ENCODE measurements around the gene DEFB124.
"Not testable (repeated sequence)": the region's sequence is repeated elsewhere in the genome, so short reads cannot be mapped to it uniquely, and the experiment has no call there.

The DEFB124 gene

DNA sequence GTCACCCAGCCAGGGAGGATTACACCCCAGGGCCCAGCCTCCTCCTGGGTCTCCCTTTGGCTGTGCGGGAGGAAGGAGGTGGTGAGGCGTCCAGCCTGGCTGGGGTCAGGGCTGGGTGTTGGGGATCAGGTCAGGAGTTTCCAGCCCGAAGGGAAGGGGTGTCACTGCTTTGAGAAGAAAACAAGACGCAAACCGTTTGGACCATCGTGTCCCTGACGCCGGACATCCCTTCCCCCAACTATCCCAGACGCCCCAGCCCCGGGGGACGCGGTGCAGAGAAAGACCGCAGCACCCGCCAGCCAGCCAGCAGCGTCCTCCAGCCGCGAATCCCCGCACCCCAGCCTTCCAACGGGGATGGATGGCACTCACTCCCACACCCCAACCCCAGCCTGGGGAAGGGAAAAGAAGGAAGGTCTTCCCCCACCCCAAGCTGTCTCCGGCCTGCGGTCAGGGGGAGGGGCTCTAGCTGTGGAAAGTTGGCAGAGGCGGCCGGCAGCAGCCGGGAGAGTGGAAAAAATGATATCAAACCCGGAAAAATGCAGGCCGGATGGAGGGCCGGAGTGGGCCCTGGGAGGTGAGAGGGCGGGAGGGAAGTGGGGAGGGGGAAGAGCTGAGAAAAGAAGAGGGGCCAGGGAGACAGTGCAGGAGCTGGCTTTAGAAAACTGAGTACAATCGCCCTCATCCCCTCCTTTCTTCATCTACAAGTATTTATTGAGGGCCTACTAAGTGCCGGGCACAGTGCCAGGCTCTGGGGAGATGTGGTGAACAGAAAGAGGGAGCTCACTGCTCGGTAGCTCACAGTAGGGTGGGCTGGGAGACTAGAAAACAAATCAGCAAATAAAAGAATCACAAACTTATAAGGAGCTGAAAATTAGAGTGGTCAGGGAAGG is 10.8 kb upstream of the DEFB124 start:
- DNase-seq, result no peak

GRCh38 chr20:31484001-31484400 is 9.1 kb upstream of the DEFB124 start:
- no peak for DNase-seq

GRCh38 chr20:31476643-31477215 is 1.8 kb upstream of the DEFB124 start:
- DNase-seq, result no peak

- DNase-seq, result no peak
Measured at GRCh38 chr20:31476294-31476585, 1.3 kb upstream of the DEFB124 start.

GRCh38 chr20:31475472-31476293 is 756 bp upstream of the DEFB124 start:
- no peak for DNase-seq

DNA sequence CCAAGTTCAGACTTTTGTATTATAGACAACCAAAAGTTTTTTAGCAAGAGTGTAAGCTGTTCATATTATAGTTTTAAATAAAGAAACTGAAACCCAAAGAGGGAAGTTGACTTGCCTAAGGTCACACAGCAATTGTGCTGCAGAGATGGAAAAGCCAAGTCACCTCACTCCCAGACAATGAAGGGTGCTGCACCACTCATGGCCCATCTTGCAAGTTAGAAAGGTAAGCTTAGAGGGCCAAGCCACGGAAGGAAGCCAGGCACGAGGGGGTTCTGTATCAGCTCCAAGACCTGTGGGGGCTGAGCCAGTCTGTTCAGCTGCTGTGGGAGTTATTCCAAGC is 860 bp downstream of the DEFB124 start:
- no peak for DNase-seq

- DNase-seq, result no peak
Measured at GRCh38 chr20:31473331-31474096, 1.4 kb downstream of the DEFB124 start.

DNA sequence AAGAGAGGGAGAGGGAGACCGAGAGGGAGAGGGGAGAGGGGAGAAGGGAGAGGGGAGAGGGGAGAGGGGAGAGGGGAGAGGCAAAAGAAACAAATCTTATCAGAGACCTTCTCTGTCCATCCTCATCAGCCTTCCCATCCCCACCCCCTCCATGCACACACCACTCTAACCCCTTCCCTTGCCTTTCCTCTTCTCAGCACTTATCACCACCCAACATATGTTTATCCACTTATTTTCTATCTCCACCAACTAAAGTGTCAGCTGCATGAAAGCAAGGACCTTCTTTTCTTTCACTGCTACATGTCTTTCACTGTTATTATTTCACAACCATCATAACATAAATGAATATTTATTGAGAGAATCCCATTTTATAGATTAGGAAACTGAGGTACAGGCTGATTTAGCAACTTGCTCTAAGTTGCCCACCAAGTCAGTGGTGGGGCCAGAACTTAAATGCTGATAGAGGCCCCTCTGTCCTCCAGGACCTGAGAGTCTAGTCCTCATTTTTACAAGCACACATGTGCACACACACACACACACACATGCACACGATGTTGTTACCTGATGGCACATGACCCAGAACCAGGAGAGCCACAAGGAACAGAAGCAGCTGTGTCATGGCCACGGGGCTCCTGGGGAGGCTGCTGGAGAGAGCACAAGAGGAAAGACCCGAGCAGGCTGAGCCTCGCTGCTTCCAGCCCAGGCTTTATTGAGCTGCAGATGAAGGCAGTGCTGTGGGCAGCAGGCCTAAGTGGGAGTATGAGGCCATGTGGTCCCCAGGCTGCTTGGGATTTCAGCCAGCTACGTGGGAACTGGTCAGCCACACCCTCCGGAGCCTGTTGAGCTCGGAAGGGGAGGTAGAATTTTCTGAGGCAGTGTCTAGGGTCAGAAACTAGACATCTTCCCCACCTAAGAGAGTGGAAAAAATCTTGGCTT is 2.3 kb downstream of the DEFB124 start:
- DNase-seq, result no peak

- DNase-seq, result not testable (repeated sequence)
Measured at GRCh38 chr20:31470946-31471345, 4.0 kb downstream of the DEFB124 start.

DNA sequence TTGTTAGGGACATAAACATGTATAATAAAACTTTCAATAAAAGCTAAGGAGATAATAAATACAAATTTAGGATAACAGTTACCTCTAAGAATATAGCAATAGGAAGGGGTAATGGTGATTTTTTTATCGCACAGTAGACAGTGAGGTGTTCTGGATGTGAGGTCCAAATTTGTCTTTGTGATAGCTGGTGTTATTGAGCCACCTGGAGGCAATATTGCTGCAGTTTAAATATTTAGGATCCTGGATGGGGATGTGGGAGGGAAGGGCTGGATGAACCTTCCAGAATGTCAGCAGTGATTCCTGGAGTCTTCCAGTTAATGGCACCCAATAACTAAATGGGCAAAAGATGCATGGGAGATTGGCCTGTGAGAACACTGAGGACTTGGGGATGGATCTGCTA is 20.6 kb downstream of the DEFB124 start:
- no peak for DNase-seq

GRCh38 chr20:31452575-31452974 is 22.4 kb downstream of the DEFB124 start:
- no peak for DNase-seq

GRCh38 chr20:31449511-31450414 is 25.2 kb downstream of the DEFB124 start:
- no peak for DNase-seq

DNA sequence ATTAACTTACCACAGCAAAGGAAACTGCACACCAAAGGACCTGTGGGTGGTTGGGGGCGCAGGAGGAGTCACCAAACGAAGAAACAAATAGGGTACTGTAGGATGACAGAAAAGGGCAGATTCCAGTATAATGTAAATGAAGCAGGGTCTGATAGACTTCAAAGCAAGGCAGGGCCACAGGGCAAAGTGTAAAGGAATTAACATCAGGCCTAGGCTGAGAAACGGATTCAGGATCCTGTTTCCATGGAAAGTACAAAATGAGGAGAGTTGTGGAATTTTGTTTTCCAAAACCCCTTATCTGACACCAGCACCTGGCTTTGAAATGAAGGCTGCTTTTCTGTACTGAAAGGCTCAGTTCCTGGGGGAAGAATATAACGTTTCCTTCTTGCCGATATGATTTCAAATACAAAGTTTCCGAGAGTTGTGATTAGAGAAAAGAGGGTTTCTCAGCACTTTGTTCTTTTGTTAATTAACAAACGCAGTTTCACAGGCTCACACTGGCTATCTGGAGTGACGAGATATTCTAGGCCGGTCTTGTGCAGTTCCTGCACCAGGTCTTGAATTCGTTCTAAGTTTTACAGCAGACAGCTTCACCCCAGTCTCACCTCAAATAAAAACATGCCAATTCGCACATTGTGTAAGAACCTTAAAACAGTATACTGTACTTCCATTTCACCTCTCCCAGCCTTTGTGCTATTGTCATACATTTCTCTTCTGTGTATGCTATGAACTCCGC is 28.7 kb downstream of the DEFB124 start:
- DNase-seq, result no peak

DNA sequence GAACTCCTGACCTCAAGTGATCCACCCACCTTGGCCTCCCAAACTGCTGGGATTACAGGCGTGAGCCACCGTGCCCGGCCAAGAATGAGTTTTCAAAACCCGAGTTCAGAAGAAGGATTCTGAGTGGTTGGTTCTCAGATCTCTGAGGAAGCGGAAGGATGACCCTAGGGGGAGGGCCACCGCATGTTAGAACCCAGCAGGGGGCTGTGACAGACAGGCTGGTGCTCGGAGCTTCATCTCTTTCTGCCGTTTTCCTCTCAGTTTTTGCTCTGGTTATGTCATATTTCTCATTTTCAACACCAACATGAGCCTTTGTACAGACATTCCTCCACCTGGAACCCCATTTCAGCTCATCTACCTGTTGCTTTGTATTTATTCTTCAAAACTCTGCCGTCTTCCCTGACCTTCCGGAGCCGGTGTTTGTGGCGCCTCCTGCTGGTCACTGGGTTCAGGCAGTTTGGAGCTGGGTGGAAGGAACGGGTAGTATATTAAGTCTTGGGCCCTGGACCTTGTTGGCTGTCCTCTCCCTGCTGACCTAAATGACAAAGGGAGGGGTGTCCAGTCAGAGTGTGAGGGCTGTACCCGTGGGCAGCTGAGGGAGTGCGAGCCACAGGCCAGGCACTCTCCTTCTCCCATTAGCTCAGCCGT is 34.8 kb downstream of the DEFB124 start, which contains the start of gene DEFB123:
Gene DEFB123 (plus strand): TSS at position 621 of the 648 bp plus-strand sequence. CDS start 67 bp downstream, outside the sequence.
- no peak for DNase-seq

DNA sequence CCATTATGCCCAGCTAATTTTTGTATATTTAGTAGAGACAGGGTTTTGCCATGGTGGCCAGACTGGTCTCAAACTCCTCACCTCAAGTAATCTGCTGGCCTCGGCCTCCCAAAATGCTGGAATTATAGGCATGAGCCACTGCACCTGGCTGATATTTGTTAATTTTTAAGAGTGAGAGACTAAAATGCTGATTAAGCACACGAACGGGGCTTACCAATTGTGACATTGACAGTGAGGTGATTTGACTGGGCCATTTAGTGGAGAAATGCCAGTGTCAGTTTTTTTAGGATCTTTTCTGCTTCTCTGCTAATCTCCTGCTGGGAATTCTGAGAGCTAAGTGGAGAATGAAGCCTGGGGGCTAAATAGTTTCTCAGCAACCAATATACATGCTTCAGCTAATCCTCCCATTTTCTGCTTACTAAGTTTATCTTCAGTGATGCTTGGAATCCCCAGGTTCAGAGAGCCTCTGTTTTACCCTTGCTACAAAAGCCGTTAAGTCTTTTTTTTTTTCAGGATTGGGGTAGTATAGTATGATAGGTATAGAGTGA is 44.3 kb downstream of the DEFB124 start:
- DNase-seq, result no peak

GRCh38 chr20:31427576-31427975 is 47.4 kb downstream of the DEFB124 start:
- DNase-seq, result not testable (repeated sequence)

DNA sequence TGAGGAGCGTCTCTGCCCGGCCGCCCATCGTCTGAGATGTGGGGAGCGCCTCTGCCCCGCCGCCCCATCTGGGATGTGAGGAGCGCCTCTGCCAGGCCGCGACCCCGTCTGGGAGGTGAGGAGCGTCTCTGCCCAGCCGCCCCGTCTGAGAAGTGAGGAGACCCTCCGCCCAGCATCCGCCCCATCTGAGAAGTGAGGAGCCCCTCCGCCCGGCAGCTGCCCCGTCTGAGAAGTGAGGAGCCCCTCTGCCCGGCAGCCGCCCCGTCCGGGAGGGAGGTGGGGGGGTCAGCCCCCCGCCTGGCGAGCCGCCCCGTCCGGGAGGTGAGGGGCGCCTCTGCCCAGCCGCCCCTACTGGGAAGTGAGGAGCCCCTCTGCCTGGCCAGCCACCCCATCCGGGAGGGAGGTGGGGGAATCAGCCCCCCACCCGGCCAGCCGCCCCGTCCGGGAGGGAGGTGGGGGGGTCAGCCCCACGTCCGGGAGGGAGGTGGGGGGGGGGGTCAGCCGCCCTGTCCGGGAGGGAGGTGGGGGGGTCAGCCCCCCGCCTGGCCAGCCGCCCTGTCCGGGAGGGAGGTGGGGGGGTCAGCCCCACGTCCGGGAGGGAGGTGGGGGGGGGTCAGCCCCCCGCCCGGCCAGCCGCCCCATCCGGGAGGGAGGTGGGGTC is 47.9 kb downstream of the DEFB124 start:
- not testable (repeated sequence) for DNase-seq

DNA sequence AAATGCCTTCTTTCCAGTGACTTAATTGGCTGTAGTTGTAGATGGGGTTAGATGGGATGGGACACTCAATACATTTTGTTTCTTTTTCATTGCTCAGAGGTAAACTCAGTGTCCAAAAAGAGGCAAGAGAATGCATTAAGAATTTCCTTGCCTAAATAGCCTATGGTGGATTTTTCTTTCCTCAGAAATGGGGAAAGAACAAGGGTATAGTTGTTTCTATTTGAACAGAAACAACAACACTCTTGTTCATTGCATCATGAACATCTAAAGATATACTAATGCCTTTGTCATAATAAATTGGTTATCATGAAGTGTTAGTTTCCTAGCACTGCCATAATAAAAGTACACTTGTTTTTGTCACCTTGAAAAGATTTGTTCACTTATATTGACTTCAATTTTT is 49.1 kb downstream of the DEFB124 start:
- DNase-seq, result no peak

DNA sequence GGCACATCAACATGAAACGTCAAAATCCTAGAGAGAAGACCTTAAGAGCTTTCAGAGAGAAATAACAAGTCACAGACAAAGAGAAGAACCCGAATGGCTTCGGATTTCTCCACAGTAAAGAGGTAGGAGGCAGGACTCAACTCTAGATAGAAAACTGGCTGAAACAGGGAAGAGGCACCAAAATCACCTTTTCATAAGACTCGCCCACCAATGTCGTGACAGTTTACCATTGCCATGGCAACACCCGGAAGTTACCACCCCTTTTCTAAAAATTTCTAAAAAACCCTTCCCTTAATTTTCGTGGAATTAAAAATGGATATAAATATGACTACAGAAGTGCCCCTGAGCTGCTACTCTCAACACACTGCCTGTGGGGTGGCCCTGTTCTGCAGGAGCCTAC is 56.6 kb downstream of the DEFB124 start:
- no peak for DNase-seq

Data from NCI-H774 (cell line).